ENCODE measurements around the gene ITFG2. TPM values are rescaled to one million over a fixed set of nuclear protein-coding genes. Genes with fewer than 3 reads are reported as not detected.

ITFG2 gene
- total and polyA plus RNA-seq, 2 experiments from 2014 or later = 30.4 to 45.5 TPM

GRCh38 chr12:2779281-2779680 is 33.2 kb upstream of the ITFG2 start:
- DNase-seq (ENCODE audit: low read depth in 1 of 2, low spot score in 1 of 2) = no peak

DNA sequence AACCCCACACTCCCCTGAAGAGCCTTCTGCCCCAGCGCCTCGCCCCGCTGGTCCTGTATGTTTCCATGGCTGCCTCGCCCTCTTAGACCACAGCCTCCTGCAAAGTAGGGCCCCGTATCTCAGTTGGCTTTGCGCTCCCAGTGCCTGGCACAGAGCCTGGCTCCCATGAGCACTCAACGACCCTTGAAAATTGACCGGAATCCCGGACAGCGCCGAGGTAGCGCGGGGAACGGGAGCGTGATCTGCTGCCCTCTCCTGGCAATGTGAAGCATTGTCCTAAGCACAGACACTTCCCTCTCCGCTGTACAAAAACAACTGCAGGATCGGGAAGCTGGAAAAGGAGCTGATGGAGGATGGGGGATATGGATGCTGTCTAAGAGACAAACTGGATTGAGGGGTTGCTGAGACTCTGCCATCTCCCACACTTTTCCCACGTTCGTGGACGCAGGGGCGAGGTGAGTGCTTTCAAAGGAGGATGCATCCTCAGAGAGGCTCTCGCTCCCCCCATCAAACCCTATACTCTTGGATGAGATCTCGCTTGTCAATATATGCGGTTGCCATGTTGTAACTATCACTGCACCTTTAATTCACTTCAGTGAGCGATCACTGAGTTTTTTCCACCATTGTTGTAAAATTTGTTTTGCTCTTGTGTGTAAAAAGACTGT is 28.4 kb upstream of the ITFG2 start:
- Histone ChIP-seq H3K9me3 (ENCODE audit: low read depth) (no peaks in the 10 kb centered on the region), H3K4me3 (no peak overlapping the region), H3K4me1 (ENCODE audit: low read depth) (no peaks in the 10 kb centered on the region), H3K27me3 (peaks cover 16% of the 10 kb centered on the region), H3K36me3 (no peaks in the 10 kb centered on the region), H3K27ac (no peak overlapping the region)
- peak; percentile 73 to 74 for DNase-seq (ENCODE audit: low read depth in 1 of 2, low spot score in 1 of 2)
- TF ChIP-seq, protein P1, sequence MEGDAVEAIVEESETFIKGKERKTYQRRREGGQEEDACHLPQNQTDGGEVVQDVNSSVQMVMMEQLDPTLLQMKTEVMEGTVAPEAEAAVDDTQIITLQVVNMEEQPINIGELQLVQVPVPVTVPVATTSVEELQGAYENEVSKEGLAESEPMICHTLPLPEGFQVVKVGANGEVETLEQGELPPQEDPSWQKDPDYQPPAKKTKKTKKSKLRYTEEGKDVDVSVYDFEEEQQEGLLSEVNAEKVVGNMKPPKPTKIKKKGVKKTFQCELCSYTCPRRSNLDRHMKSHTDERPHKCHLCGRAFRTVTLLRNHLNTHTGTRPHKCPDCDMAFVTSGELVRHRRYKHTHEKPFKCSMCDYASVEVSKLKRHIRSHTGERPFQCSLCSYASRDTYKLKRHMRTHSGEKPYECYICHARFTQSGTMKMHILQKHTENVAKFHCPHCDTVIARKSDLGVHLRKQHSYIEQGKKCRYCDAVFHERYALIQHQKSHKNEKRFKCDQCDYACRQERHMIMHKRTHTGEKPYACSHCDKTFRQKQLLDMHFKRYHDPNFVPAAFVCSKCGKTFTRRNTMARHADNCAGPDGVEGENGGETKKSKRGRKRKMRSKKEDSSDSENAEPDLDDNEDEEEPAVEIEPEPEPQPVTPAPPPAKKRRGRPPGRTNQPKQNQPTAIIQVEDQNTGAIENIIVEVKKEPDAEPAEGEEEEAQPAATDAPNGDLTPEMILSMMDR (IDR thresholded peaks at IDR 0.05; ENCODE audit: low read depth, low read length) = peak; percentile 95

More at GRCh38 chr12:2779281-2779680, 33.2 kb upstream of the ITFG2 start:
- Histone ChIP-seq H3K4me1 (ENCODE audit: low read depth) (no peaks in the 10 kb centered on the region), H3K36me3 (no peaks in the 10 kb centered on the region), H3K27me3 (peaks cover 9% of the 10 kb centered on the region), H3K27ac (no peak overlapping the region), H3K4me3 (no peak overlapping the region), H3K9me3 (ENCODE audit: low read depth) (no peaks in the 10 kb centered on the region)
- TF ChIP-seq, protein P1 (IDR thresholded peaks at IDR 0.05; ENCODE audit: low read depth, low read length) = no peak

DNA sequence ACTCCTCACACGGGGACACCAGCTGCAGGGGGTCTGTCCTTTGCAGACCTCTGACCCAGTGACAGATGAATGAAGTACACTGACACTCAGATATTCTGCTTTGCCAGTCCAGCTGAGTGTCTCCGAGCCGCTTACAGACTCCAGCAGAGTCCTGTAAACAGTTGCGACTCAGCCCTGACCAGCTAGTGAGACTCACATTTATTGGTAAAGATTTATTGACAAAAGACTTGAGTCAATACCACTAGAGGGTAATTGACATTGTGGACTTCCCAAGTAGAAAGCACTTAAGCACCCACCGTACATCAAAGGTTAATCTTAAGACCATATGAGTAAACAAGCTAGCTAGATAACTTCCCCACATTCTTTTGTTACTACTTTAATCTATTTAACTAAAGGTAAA is 27.5 kb upstream of the ITFG2 start:
- no peaks in the 10 kb centered on the region for H3K36me3 ChIP-seq
- peaks cover 16% of the 10 kb centered on the region for H3K27me3 ChIP-seq
- TF ChIP-seq, protein P1 (IDR thresholded peaks at IDR 0.05; ENCODE audit: low read depth, low read length) = no peak
- H3K9me3 ChIP-seq (ENCODE audit: low read depth) = no peaks in the 10 kb centered on the region
- no peaks in the 10 kb centered on the region for H3K4me1 ChIP-seq (ENCODE audit: low read depth)
- no peak overlapping the region for H3K27ac ChIP-seq
- no peak for DNase-seq (ENCODE audit: low read depth in 1 of 2, low spot score in 1 of 2)
- no peak overlapping the region for H3K4me3 ChIP-seq

DNA sequence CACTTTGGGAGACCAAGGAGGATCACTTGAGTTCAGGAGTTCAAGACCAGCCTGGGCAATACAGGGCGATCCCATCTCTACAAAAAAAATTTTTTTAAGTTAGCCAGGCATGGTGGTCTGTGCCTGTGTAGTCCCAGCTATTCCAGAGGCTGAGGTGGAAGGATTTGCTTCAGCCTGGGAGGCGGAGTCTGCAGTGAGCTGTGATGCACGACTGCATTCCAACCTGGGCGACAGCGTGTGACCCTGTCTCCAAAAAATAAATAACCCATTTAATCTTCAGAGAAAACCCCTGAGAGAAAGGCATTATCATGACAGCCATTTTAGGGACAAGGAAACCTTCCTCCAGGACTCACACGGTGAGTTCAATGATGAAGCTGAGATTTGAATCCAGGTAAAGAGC is 21.4 kb upstream of the ITFG2 start:
- Histone ChIP-seq H3K4me1 (ENCODE audit: low read depth) (peaks cover 2% of the 10 kb centered on the region), H3K4me3 (no peak overlapping the region), H3K36me3 (no peaks in the 10 kb centered on the region), H3K27me3 (no peaks in the 10 kb centered on the region), H3K27ac (no peak overlapping the region), H3K9me3 (ENCODE audit: low read depth) (no peaks in the 10 kb centered on the region)
- no peak for DNase-seq (ENCODE audit: low read depth in 1 of 2, low spot score in 1 of 2)
- TF ChIP-seq, protein P1 (IDR thresholded peaks at IDR 0.05; ENCODE audit: low read depth, low read length) = no peak

GRCh38 chr12:2792671-2793500 is 19.6 kb upstream of the ITFG2 start:
- Histone ChIP-seq H3K27ac (no peak overlapping the region), H3K9me3 (ENCODE audit: low read depth) (no peaks in the 10 kb centered on the region), H3K27me3 (no peaks in the 10 kb centered on the region), H3K4me3 (no peak overlapping the region), H3K4me1 (ENCODE audit: low read depth) (peaks cover 8% of the 10 kb centered on the region), H3K36me3 (peaks cover 6% of the 10 kb centered on the region)
- TF ChIP-seq, protein P1 (IDR thresholded peaks at IDR 0.05; ENCODE audit: low read depth, low read length) = no peak
- DNase-seq (ENCODE audit: low read depth in 1 of 2, low spot score in 1 of 2) = no peak
